Glutamatergic neuron (in vitro differentiated cells): ENCODE results near the gene MAFG. TPM values are rescaled to one million over a fixed set of nuclear protein-coding genes. Genes with fewer than 3 reads are reported as not detected.
A peak's percentile ranks its signal among the peaks of the same experiment; 100 is the strongest.

Source experiments
- DNase-seq: peaks from one replicate; pipeline ENCODE4 v3.0.0; 2022
- H3K27ac Mint-ChIP-seq: one replicate; pipeline ENCODE4 v1.8.0; 2020; ENCODE audit warnings: mild to moderate bottlenecking, mixed read lengths, inconsistent platforms; ENCODE audit not compliant: unreplicated experiment
- H3K27me3 Mint-ChIP-seq: one replicate; pipeline ENCODE4 v1.8.0; 2020; ENCODE audit warnings: mild to moderate bottlenecking, moderate library complexity, mixed read lengths, inconsistent platforms; ENCODE audit not compliant: unreplicated experiment
- H3K36me3 Mint-ChIP-seq: one replicate; pipeline ENCODE4 v1.8.0; 2020; ENCODE audit warnings: mild to moderate bottlenecking, mixed read lengths, inconsistent platforms; ENCODE audit not compliant: unreplicated experiment
- H3K4me1 Mint-ChIP-seq: one replicate; pipeline ENCODE4 v1.8.0; 2020; ENCODE audit warnings: mild to moderate bottlenecking, low read depth, mixed read lengths, inconsistent platforms; ENCODE audit not compliant: unreplicated experiment
- H3K4me3 Mint-ChIP-seq: one replicate; pipeline ENCODE4 v1.8.0; 2020; ENCODE audit warnings: mild to moderate bottlenecking, mixed read lengths, inconsistent platforms; ENCODE audit not compliant: unreplicated experiment
- H3K9me3 Mint-ChIP-seq: one replicate; pipeline ENCODE4 v1.8.0; 2020; ENCODE audit warnings: mild to moderate bottlenecking, moderate library complexity, mixed read lengths, inconsistent platforms; ENCODE audit not compliant: unreplicated experiment
- CTCF ChIP-seq: fragments of 200-600 bp; sonication (generic); IDR thresholded peaks from one replicate; pipeline ENCODE4 v1.5.0; 2021; ENCODE audit not compliant: partially characterized antibody, unreplicated experiment
- total RNA-seq: library from RNA; stranded (reverse); fragmentation: NEBNext Ultra II Directional; extraction: Animal tissue kit (Norgen Biotek cat#: 25700); gene quantifications from one replicate; pipeline ENCODE4 v1.2.1, GENCODE V29; 2021; ENCODE audit not compliant: unreplicated experiment

MAFG gene
- total RNA-seq, 1 donor from 2014 or later = 30.6 TPM

- H3K4me1 Mint-ChIP-seq = no peaks in the 10 kb centered on the region
- no peak for TF ChIP-seq CTCF
Measured at GRCh38 chr17:81899514-81900166, 27.9 kb downstream of the MAFG start.

GRCh38 chr17:81898885-81899284, 28.6 kb downstream of the MAFG start:
- no peaks in the 10 kb centered on the region for H3K4me1 Mint-ChIP-seq
- H3K27me3 Mint-ChIP-seq = peaks cover 5% of the 10 kb centered on the region
- no peak overlapping the region for H3K27ac Mint-ChIP-seq
- no peak for DNase-seq
- peaks cover 2% of the 10 kb centered on the region for H3K9me3 Mint-ChIP-seq
- no peak for TF ChIP-seq CTCF
- H3K4me3 Mint-ChIP-seq = no peak overlapping the region
- H3K36me3 Mint-ChIP-seq = no peaks in the 10 kb centered on the region

More at GRCh38 chr17:81899514-81900166, 27.9 kb downstream of the MAFG start:
- no peaks in the 10 kb centered on the region for H3K36me3 Mint-ChIP-seq
- H3K27ac Mint-ChIP-seq = no peak overlapping the region
- H3K9me3 Mint-ChIP-seq = peaks cover 4% of the 10 kb centered on the region
- peaks cover 5% of the 10 kb centered on the region for H3K27me3 Mint-ChIP-seq
- no peak overlapping the region for H3K4me3 Mint-ChIP-seq
- no peak for DNase-seq

GRCh38 chr17:81898029-81898866, 29.3 kb downstream of the MAFG start:
- Mint-ChIP-seq H3K9me3 (peaks cover 2% of the 10 kb centered on the region), H3K36me3 (no peaks in the 10 kb centered on the region), H3K27me3 (peaks cover 5% of the 10 kb centered on the region), H3K27ac (no peak overlapping the region), H3K4me1 (no peaks in the 10 kb centered on the region), H3K4me3 (no peak overlapping the region)
- DNase-seq = no peak
- TF ChIP-seq CTCF = no peak

- no peak for DNase-seq
- no peak for TF ChIP-seq CTCF
- Mint-ChIP-seq H3K36me3 (no peaks in the 10 kb centered on the region), H3K4me1 (no peaks in the 10 kb centered on the region), H3K9me3 (no peaks in the 10 kb centered on the region), H3K4me3 (no peak overlapping the region), H3K27me3 (no peaks in the 10 kb centered on the region), H3K27ac (no peak overlapping the region)
Measured at GRCh38 chr17:81895400-81895799, 32.1 kb downstream of the MAFG start.

- Mint-ChIP-seq H3K27ac (peak overlapping the region; percentile 76), H3K36me3 (no peaks in the 10 kb centered on the region), H3K4me3 (peak overlapping the region; percentile 90), H3K4me1 (no peaks in the 10 kb centered on the region), H3K9me3 (no peaks in the 10 kb centered on the region), H3K27me3 (peaks cover 7% of the 10 kb centered on the region)
- TF ChIP-seq CTCF = no peak
- DNase-seq = no peak
Measured at GRCh38 chr17:81891303-81891552, 36.3 kb downstream of the MAFG start.
